ENCODE data around the gene KCNK4.
A peak's percentile ranks its signal among the peaks of the same experiment; 100 is the strongest.

Gene KCNK4

GRCh38 chr11:64254326-64254725, 36.8 kb upstream of the KCNK4 start:
- no peak for DNase-seq

GRCh38 chr11:64255135-64256128, 35.7 kb upstream of the KCNK4 start:
- DNase-seq: no peak

GRCh38 chr11:64256300-64256699, 34.8 kb upstream of the KCNK4 start:
- no peak for DNase-seq

GRCh38 chr11:64258356-64258755, 32.7 kb upstream of the KCNK4 start:
- DNase-seq: no peak

- no peak for DNase-seq
Observed at GRCh38 chr11:64258946-64259532, 32.1 kb upstream of the KCNK4 start.

- no peak for DNase-seq
Observed at GRCh38 chr11:64259533-64260067, 31.5 kb upstream of the KCNK4 start.

GRCh38 chr11:64260147-64260708, 30.9 kb upstream of the KCNK4 start:
- DNase-seq: no peak

- no peak for DNase-seq
Observed at GRCh38 chr11:64261556-64262080, 29.5 kb upstream of the KCNK4 start.

- DNase-seq: no peak
Observed at GRCh38 chr11:64262271-64263002, 28.7 kb upstream of the KCNK4 start.

- no peak for DNase-seq
Observed at GRCh38 chr11:64263021-64263946, 27.8 kb upstream of the KCNK4 start.

GRCh38 chr11:64263947-64264317, 27.2 kb upstream of the KCNK4 start:
- no peak for DNase-seq

- DNase-seq: no peak
Observed at GRCh38 chr11:64264371-64264852, 26.7 kb upstream of the KCNK4 start.

- no peak for DNase-seq
Observed at GRCh38 chr11:64265176-64266160, 25.6 kb upstream of the KCNK4 start.

- DNase-seq: no peak
Observed at GRCh38 chr11:64266339-64266738, 24.8 kb upstream of the KCNK4 start.

- no peak for DNase-seq
Observed at GRCh38 chr11:64267207-64267945, 23.7 kb upstream of the KCNK4 start.

GRCh38 chr11:64268025-64268892, 22.8 kb upstream of the KCNK4 start:
- DNase-seq: peak; percentile 50

- no peak for DNase-seq
Observed at GRCh38 chr11:64268893-64269539, 22.1 kb upstream of the KCNK4 start.

All from NCI-H2029 treated with DMSO at 0.1 percent for 48 hours (cell line).